Left ventricle myocardium superior (tissue), 1 donor: Measurements from ENCODE around the gene ZNF175. TPM values are rescaled to one million over a fixed set of nuclear protein-coding genes. Genes with fewer than 3 reads are reported as not detected.
"Not testable (repeated sequence)": the region's sequence is repeated elsewhere in the genome, so short reads cannot be mapped to it uniquely, and the experiment has no call there.

Experiments
- ATAC-seq: fragments of 200-7000 bp; cut with Tn5 transposase; one replicate; pipeline ENCODE4 v1.9.1; 2020; ENCODE audit warnings: mild to moderate bottlenecking, moderate library complexity
- DNase-seq: peaks from one replicate; pipeline ENCODE4 v3.0.0-alpha.2; 2020
- intact Hi-C: fragments of 100-400 bp; cut with micrococcal nuclease; formaldehyde crosslinking; loops from one replicate; pipeline ENCODE4 v1.11.0; 2022
- total RNA-seq: library from RNA; stranded (reverse); fragmentation: NEBNext Ultra II Directional; extraction: Animal tissue kit (Norgen Biotek cat#: 25700); gene quantifications from one replicate; pipeline ENCODE4 v1.2.1, GENCODE V29; 2021
- donor health status: DM: no; HTN: yes; CAD: no; lungs with severe emphysema.

The ZNF175 gene
- total RNA-seq, 1 donor from 2014 or later: 10.7 TPM

- ATAC-seq: no peak
- DNase-seq: no peak
- intact Hi-C loops: no loop called here
Measured at GRCh38 chr19:51614789-51615188, 43.7 kb downstream of the ZNF175 start.

- no peak for ATAC-seq
- intact Hi-C loops: no loop called here
- DNase-seq: no peak
Measured at GRCh38 chr19:51615991-51616390, 44.9 kb downstream of the ZNF175 start.

GRCh38 chr19:51621178-51621577 is 50.1 kb downstream of the ZNF175 start:
- no peak for ATAC-seq
- DNase-seq: no peak
- intact Hi-C loops: no loop called here

- intact Hi-C loops: no loop called here
- ATAC-seq: no peak
Measured at GRCh38 chr19:51626675-51627074, 55.6 kb downstream of the ZNF175 start.

GRCh38 chr19:51627491-51628138 is 56.5 kb downstream of the ZNF175 start:
- intact Hi-C loops: no loop called here
- ATAC-seq (no peak), DNase-seq (no peak)

More at GRCh38 chr19:51626675-51627074, 55.6 kb downstream of the ZNF175 start:
- no peak for DNase-seq

- no peak for ATAC-seq
- DNase-seq: no peak
- intact Hi-C loops: no loop called here
Measured at GRCh38 chr19:51628153-51628939, 57.3 kb downstream of the ZNF175 start.

GRCh38 chr19:51630315-51630714 is 59.2 kb downstream of the ZNF175 start, which contains the start of gene SIGLEC5:
TSS of gene SIGLEC5 (minus strand) at chr19:51630401. CDS start at chr19:51630335, 66 bp downstream.
- DNase-seq, intact Hi-C loops: not testable (repeated sequence)
- ATAC-seq: peak; percentile 45

- DNase-seq (no peak), ATAC-seq (no peak)
- intact Hi-C loops: no loop called here
Measured at GRCh38 chr19:51632126-51632525, 61.0 kb downstream of the ZNF175 start.

GRCh38 chr19:51637362-51637978 is 66.4 kb downstream of the ZNF175 start:
- DNase-seq (no peak), ATAC-seq (no peak)
- intact Hi-C loops: no loop called here

- intact Hi-C loops: no loop called here
- DNase-seq: no peak
- ATAC-seq: no peak
Measured at GRCh38 chr19:51639916-51640315, 68.8 kb downstream of the ZNF175 start.

GRCh38 chr19:51640386-51640785 is 69.3 kb downstream of the ZNF175 start:
- intact Hi-C loops: no loop called here
- no peak for ATAC-seq

GRCh38 chr19:51641648-51642047 is 70.6 kb downstream of the ZNF175 start:
- DNase-seq (no peak), ATAC-seq (no peak)
- intact Hi-C loops: no loop called here

More at GRCh38 chr19:51640386-51640785, 69.3 kb downstream of the ZNF175 start:
- DNase-seq: no peak

Other genes starting within 250 kb of the ZNF175 start
- 0.77 TPM for gene VSIG10L, start 229.1 kb upstream of the ZNF175 start, total RNA-seq
- gene ETFB, start 204.9 kb upstream of the ZNF175 start, total RNA-seq: 448 TPM
- gene CLDND2, start 202.3 kb upstream of the ZNF175 start, total RNA-seq: not detected
- gene NKG7, start 198.6 kb upstream of the ZNF175 start, total RNA-seq: 0.99 TPM
- gene LIM2, start 183.3 kb upstream of the ZNF175 start, total RNA-seq: not detected
- gene C19orf84, start 180.7 kb upstream of the ZNF175 start, total RNA-seq: not detected
- 0.40 TPM for gene SIGLEC10, start 153.6 kb upstream of the ZNF175 start, total RNA-seq
- gene SIGLEC8, start 112.8 kb upstream of the ZNF175 start, total RNA-seq: 0.15 TPM
- not detected for gene CEACAM18, start 92.7 kb upstream of the ZNF175 start, total RNA-seq
- not detected for gene SIGLEC12, start 69.5 kb upstream of the ZNF175 start, total RNA-seq
- gene SIGLEC6, start 39.6 kb upstream of the ZNF175 start, total RNA-seq: 0.32 TPM
- gene SIGLEC5, start 59.1 kb downstream of the ZNF175 start, total RNA-seq: 0.84 TPM
- 0.94 TPM for gene SIGLEC14, start 75.5 kb downstream of the ZNF175 start, total RNA-seq
- 13.9 TPM for gene SPACA6, start 122.0 kb downstream of the ZNF175 start, total RNA-seq
- 3.2 TPM for gene HAS1, start 152.7 kb downstream of the ZNF175 start, total RNA-seq
- 4.3 TPM for gene FPR1, start 180.6 kb downstream of the ZNF175 start, total RNA-seq
- gene FPR2, start 189.9 kb downstream of the ZNF175 start, total RNA-seq: 1.0 TPM
- gene FPR3, start 223.9 kb downstream of the ZNF175 start, total RNA-seq: 5.0 TPM